Measurements from ENCODE around the gene C6orf47. TPM values are rescaled to one million over a fixed set of nuclear protein-coding genes. Genes with fewer than 3 reads are reported as not detected.

C6orf47 gene
- polyA plus RNA-seq, 4 donors, result 20.0 to 22.5 (median 20.7) TPM

DNA sequence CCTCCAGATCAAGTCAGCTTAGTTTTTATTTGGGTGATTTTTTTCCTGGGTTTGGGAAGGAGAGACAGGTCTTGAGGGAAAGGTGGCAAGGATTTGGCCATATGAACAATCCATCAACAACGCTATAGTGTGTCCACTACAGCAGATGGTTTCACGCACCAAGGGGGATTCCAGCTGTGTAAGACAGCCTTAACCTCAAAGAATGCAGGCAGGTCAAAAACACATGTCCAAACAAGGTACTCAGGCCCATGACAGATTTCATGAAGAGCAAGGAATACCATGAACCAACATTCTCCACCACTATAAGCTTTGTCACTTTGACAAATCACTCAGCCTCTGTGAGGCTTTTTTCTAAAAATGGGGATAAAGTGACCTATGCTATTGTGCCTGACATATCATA, 43.6 kb downstream of the C6orf47 start:
- no peak for DNase-seq (ENCODE audit: low read depth in 4 of 4, low spot score in 3 of 4)

DNA sequence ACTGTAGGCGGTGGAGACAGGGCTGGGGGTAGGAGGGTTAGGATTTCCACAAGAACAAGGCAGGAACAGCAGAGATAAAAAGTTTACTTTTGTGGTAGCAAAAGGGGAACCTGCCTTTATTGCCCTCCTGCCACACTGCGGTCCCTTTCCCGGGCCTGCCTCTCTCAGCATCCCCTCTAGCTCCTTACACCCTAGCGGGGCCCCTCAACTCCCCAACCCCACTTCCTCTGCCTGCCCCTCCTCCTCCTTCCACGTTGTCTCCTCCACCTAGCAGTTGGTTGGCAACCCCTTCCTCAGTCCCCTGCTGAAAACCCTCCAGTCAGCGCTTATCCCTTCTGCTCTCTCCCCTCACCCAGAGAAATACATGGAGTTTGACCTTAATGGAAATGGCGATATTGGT, 44.8 kb downstream of the C6orf47 start:
- no peak for DNase-seq (ENCODE audit: low read depth in 4 of 4, low spot score in 3 of 4)

DNA sequence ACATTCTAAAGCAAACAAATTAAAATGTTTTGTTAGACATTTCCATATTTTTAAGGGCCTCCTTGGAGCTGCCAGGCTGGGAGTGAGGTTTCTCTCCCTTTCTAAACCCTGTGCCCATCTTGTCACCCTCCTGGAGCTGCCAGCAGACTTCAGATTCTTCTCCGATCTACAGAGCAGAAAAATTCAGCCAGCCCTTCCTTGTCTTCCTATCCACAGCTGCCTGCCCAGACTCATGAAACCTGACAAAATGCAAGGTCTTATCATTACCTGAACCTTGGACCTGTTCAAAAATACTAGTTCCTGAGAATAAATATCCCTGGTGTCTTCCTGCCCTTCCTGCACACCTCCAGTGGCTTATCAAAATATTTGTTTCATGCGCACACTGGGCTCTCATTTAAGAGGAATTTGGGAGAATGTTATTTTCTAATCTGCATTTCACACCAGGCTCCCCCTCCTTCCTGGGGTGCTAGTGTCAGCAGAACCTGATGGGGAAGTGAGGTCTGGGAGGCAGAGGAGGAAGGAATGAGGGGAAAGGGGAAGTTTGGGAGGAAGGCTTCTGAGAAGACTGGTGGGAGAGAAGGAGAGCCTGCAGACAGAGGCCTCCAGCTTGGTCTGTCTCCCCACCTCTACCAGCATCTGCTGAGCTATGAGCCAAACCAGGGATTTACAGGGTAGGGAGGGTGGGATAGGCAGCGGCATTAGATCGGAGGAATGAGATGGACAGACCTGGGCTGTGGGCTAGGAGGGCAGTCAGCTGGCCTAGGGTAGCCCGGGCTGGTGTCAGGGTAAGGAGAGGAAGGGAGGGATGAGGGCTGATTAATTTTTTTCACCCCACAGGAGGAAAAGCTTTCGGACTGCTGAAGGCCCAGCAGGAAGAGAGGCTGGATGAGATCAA, 45.6 kb downstream of the C6orf47 start, which contains the start of gene AIF1:
Gene AIF1 (plus strand): TSS at position 551 of the 895 bp plus-strand sequence. CDS start 96 bp downstream, at position 647.
- no peak for DNase-seq (ENCODE audit: low read depth in 4 of 4, low spot score in 3 of 4)

DNA sequence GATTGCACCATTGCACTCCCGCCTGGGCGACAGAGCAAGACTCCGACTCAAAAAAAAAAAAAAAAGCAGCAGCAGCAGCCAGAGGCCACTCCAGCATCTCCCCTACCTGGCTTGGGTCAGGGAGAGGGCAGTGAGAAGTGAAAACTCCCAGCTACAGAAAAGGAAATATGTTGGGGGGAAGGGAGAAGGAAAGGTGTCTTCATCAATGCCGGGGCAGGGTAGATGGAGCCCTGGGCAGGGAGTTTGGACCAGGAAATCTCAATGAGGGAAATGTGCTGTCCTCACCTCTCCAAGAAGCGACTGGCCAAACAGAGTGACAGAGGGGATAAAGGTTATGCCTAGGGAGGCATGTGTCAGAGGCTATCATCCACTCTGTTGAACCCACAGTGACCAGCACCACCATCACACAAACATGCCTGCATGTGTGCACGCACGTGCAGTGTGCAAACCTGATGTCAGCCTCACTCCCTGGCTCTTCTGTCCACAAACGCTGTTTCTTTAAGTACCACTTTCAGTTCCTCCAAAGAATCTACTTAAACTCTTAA, 46.4 kb downstream of the C6orf47 start:
- no peak for DNase-seq (ENCODE audit: low read depth in 4 of 4, low spot score in 3 of 4)

DNA sequence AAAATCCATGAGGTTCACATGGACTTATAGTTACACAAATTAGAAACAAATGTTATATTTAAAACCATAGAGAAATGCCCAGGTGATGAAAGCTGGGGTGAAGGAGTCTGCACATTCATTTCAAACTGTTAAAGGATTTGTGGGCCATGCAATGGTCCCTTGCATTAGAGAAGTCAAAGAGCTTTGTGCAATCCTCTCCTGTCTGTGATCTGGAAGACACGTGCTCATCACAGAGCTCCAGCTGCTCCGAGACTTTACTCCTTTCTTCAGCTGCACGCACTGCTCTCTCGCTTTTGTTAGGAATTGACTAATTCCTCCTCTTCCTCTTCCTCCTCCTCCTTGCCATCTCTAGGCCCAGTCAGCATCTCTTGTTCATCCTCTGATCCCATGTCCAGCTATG, 49.6 kb downstream of the C6orf47 start:
- DNase-seq (ENCODE audit: low read depth in 4 of 4, low spot score in 3 of 4), result no peak

DNA sequence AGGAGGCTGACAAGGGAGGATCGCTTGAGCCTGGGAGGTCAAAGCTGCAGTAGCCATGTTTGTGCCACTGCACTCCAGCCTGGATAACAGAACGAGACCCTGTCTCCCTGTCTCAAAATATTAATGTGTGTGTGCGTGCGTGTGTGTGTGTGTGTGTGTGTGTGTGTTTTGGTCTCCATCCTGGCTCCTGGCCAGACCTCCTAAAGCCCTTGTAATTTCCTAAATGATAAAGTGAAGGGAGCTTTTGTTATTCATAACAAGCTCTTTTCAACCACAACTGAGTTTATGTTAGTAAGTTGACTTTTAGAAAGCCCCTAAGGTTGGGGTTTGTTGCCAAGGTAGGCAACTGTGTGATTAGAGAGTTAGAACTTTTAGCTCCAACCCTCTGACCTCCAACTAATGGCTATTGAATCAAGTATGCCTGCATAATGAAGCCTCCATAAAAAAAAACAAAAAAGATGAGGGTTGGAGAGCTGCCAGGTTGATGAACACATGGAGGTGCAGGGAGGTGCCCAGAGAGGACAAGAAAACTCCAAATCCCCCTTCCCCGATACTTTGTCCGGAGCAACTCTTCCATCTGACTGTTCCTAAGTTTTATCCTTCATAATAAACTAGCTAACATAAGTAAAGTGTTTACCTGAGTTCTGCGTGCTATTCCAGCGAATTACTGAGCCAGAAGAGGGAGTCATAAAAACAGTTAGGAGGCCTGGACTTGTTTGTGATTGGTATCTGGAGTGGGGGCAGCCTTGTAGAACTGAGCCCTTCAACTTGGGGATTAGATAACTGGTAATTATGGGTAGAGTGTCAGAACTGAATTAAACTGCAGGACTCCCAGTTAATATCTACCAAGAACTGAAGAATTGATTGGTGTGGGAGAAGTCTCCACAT, 50.8 kb downstream of the C6orf47 start:
- DNase-seq (ENCODE audit: low read depth in 4 of 4, low spot score in 3 of 4), result no peak

Other genes starting within 250 kb of the C6orf47 start
- 1 to 10 TPM in 3 of 4 donors, under 1 TPM in 1; 0.80 to 1.6 (median 1.4) TPM for gene MICB, start 162.6 kb downstream of the C6orf47 start, polyA plus RNA-seq (ENCODE audit: insufficient read length in 4 of 4)
- 10 to 100 TPM; 14.0 to 27.9 (median 20.6) TPM for gene MCCD1, start 131.8 kb downstream of the C6orf47 start, polyA plus RNA-seq (ENCODE audit: insufficient read length in 4 of 4)
- gene DDX39B, start 118.8 kb downstream of the C6orf47 start, polyA plus RNA-seq (ENCODE audit: insufficient read length in 4 of 4), result 100 to 1,000 TPM; 498 to 550 (median 542) TPM
- gene ATP6V1G2, start 114.2 kb downstream of the C6orf47 start, polyA plus RNA-seq (ENCODE audit: insufficient read length in 4 of 4), result 10 to 100 TPM in 1 of 4 donors, 1 to 10 TPM in 3; 6.4 to 11.8 (median 7.3) TPM
- gene NFKBIL1, start 113.2 kb downstream of the C6orf47 start, polyA plus RNA-seq (ENCODE audit: insufficient read length in 4 of 4), result 10 to 100 TPM; 19.1 to 27.4 (median 20.8) TPM
- under 1 TPM; 0.22 to 0.45 (median 0.34) TPM for gene LTA, start 88.5 kb downstream of the C6orf47 start, polyA plus RNA-seq (ENCODE audit: insufficient read length in 4 of 4)
- under 1 TPM; 0.08 to 0.28 (median 0.16) TPM for gene TNF, start 85.2 kb downstream of the C6orf47 start, polyA plus RNA-seq (ENCODE audit: insufficient read length in 4 of 4)
- 1 to 10 TPM; 1.0 to 2.3 (median 1.2) TPM for gene LTB, start 78.4 kb downstream of the C6orf47 start, polyA plus RNA-seq (ENCODE audit: insufficient read length in 4 of 4)
- gene LST1, start 74.5 kb downstream of the C6orf47 start, polyA plus RNA-seq (ENCODE audit: insufficient read length in 4 of 4), result 1 to 10 TPM; 3.8 to 7.0 (median 4.7) TPM
- under 1 TPM in 1 of 4 donors, not detected in 3; 0.25 TPM for gene NCR3, start 67.8 kb downstream of the C6orf47 start, polyA plus RNA-seq (ENCODE audit: insufficient read length in 4 of 4)
- gene AIF1, start 45.5 kb downstream of the C6orf47 start, polyA plus RNA-seq (ENCODE audit: insufficient read length in 4 of 4), result 10 to 100 TPM; 73.2 to 86.0 (median 82.3) TPM
- 100 to 1,000 TPM; 158 to 215 (median 172) TPM for gene PRRC2A, start 40.1 kb downstream of the C6orf47 start, polyA plus RNA-seq (ENCODE audit: insufficient read length in 4 of 4)
- 100 to 1,000 TPM; 236 to 267 (median 247) TPM for gene BAG6, start 8.1 kb downstream of the C6orf47 start, polyA plus RNA-seq (ENCODE audit: insufficient read length in 4 of 4)
- 100 to 1,000 TPM in 3 of 4 donors, 10 to 100 TPM in 1; 91.2 to 139 (median 117) TPM for gene APOM, start 4.9 kb downstream of the C6orf47 start, polyA plus RNA-seq (ENCODE audit: insufficient read length in 4 of 4)
- gene GPANK1, start 4.2 kb upstream of the C6orf47 start, polyA plus RNA-seq (ENCODE audit: insufficient read length in 4 of 4), result 10 to 100 TPM; 25.6 to 28.8 (median 26.0) TPM
- 100 to 1,000 TPM; 237 to 255 (median 246) TPM for gene CSNK2B, start 5.3 kb upstream of the C6orf47 start, polyA plus RNA-seq (ENCODE audit: insufficient read length in 4 of 4)
- 10 to 100 TPM; 14.0 to 21.3 (median 15.2) TPM for gene LY6G5B, start 9.2 kb upstream of the C6orf47 start, polyA plus RNA-seq (ENCODE audit: insufficient read length in 4 of 4)
- gene LY6G5C, start 20.3 kb upstream of the C6orf47 start, polyA plus RNA-seq (ENCODE audit: insufficient read length in 4 of 4), result 1 to 10 TPM; 2.4 to 3.3 (median 2.7) TPM
- 10 to 100 TPM; 52.5 to 62.6 (median 52.9) TPM for gene ABHD16A, start 42.5 kb upstream of the C6orf47 start, polyA plus RNA-seq (ENCODE audit: insufficient read length in 4 of 4)
- 1 to 10 TPM in 1 of 4 donors, under 1 TPM in 3; 0.33 to 1.0 (median 0.80) TPM for gene LY6G6F, start 46.1 kb upstream of the C6orf47 start, polyA plus RNA-seq (ENCODE audit: insufficient read length in 4 of 4)
- gene LY6G6D, start 54.6 kb upstream of the C6orf47 start, polyA plus RNA-seq (ENCODE audit: insufficient read length in 4 of 4), result under 1 TPM in 1 of 4 donors, not detected in 3; 0.82 TPM
- gene LY6G6C, start 61.0 kb upstream of the C6orf47 start, polyA plus RNA-seq (ENCODE audit: insufficient read length in 4 of 4), result under 1 TPM in 3 of 4 donors, not detected in 1; 0.28 to 0.43 (median 0.40) TPM
- gene MPIG6B, start 62.6 kb upstream of the C6orf47 start, polyA plus RNA-seq (ENCODE audit: insufficient read length in 4 of 4), result 1 to 10 TPM in 3 of 4 donors, under 1 TPM in 1; 0.96 to 3.8 (median 1.2) TPM
- 100 to 1,000 TPM; 148 to 230 (median 168) TPM for gene DDAH2, start 68.5 kb upstream of the C6orf47 start, polyA plus RNA-seq (ENCODE audit: insufficient read length in 4 of 4)
- gene CLIC1, start 75.8 kb upstream of the C6orf47 start, polyA plus RNA-seq (ENCODE audit: insufficient read length in 4 of 4), result 100 to 1,000 TPM; 290 to 327 (median 297) TPM
- gene MSH5, start 79.2 kb upstream of the C6orf47 start, polyA plus RNA-seq (ENCODE audit: insufficient read length in 4 of 4), result 10 to 100 TPM; 18.3 to 25.7 (median 20.5) TPM
- gene SAPCD1, start 101.9 kb upstream of the C6orf47 start, polyA plus RNA-seq (ENCODE audit: insufficient read length in 4 of 4), result 1 to 10 TPM; 2.7 to 9.2 (median 5.6) TPM
- 10 to 100 TPM in 1 of 4 donors, 1 to 10 TPM in 3; 7.1 to 10.4 (median 8.7) TPM for gene VWA7, start 116.5 kb upstream of the C6orf47 start, polyA plus RNA-seq (ENCODE audit: insufficient read length in 4 of 4)
- gene VARS1, start 135.0 kb upstream of the C6orf47 start, polyA plus RNA-seq (ENCODE audit: insufficient read length in 4 of 4), result 10 to 100 TPM; 56.8 to 59.8 (median 59.0) TPM
- 10 to 100 TPM; 82.9 to 92.5 (median 84.0) TPM for gene LSM2, start 146.2 kb upstream of the C6orf47 start, polyA plus RNA-seq (ENCODE audit: insufficient read length in 4 of 4)
- gene HSPA1L, start 154.5 kb upstream of the C6orf47 start, polyA plus RNA-seq (ENCODE audit: insufficient read length in 4 of 4), result 1 to 10 TPM; 3.8 to 4.8 (median 4.0) TPM
- 100 to 1,000 TPM in 2 of 4 donors, 10 to 100 TPM in 2; 93.4 to 143 (median 105) TPM for gene HSPA1A, start 154.8 kb upstream of the C6orf47 start, polyA plus RNA-seq (ENCODE audit: insufficient read length in 4 of 4)
- gene HSPA1B, start 167.0 kb upstream of the C6orf47 start, polyA plus RNA-seq (ENCODE audit: insufficient read length in 4 of 4), result 100 to 1,000 TPM; 106 to 189 (median 147) TPM
- gene NEU1, start 202.0 kb upstream of the C6orf47 start, polyA plus RNA-seq (ENCODE audit: insufficient read length in 4 of 4), result 10 to 100 TPM; 76.5 to 91.2 (median 76.6) TPM
- 10 to 100 TPM; 44.2 to 55.2 (median 44.7) TPM for gene SLC44A4, start 218.2 kb upstream of the C6orf47 start, polyA plus RNA-seq (ENCODE audit: insufficient read length in 4 of 4)
- gene EHMT2, start 236.9 kb upstream of the C6orf47 start, polyA plus RNA-seq (ENCODE audit: insufficient read length in 4 of 4), result 10 to 100 TPM; 71.6 to 88.6 (median 77.8) TPM
- gene ZBTB12, start 241.3 kb upstream of the C6orf47 start, polyA plus RNA-seq (ENCODE audit: insufficient read length in 4 of 4), result 10 to 100 TPM; 21.6 to 27.7 (median 23.0) TPM

Data from right renal pelvis (tissue), 4 donors.